Pons (tissue), 1 donor: Measurements from ENCODE around the gene KIAA1549.

Experiments
- DNase-seq: peaks from one replicate; pipeline ENCODE4 v3.0.0-alpha.2; 2016; ENCODE audit warnings: low spot score

The KIAA1549 gene

DNA sequence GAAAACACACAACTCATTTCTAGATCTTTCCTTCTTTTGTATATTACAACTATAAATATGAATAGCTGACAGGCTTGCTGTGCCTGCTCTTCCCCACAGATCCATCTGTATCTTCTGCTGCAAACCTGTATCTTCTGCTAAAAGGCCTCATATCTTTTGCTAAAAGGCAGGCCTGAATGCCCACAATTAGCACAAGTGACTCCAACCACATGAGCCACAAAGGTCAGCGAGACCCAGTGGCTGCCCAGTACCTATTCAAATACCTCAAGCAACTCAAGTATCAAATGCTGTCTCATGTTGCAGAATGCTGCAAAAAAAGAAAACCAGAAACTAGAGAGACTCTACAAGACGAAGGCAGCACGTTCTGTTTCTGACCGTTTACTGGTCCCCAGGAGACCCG is 128.7 kb downstream of the KIAA1549 start:
- DNase-seq: no peak

DNA sequence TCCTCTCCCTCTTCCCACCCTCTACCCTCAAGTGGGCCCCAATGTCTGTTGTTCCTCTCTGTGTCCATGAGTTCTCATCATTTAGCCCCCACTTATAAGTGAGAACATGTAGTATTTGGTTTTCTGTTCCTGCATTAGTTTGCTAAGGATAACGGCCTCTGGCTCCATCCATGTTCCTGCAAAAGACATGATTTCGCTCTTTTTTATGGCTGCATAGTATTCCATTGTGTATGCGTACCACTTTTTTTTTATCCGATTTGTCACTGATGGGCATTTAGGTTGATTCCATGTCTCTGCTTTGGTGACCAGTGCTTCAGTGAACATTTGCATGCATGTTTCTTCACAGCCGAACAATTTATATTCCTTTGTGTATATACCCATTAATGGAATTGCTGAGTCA is 131.5 kb downstream of the KIAA1549 start:
- DNase-seq: no peak

GRCh38 chr7:138848056-138848980 is 132.9 kb downstream of the KIAA1549 start:
- DNase-seq: no peak

GRCh38 chr7:138845711-138846110 is 135.5 kb downstream of the KIAA1549 start:
- no peak for DNase-seq

DNA sequence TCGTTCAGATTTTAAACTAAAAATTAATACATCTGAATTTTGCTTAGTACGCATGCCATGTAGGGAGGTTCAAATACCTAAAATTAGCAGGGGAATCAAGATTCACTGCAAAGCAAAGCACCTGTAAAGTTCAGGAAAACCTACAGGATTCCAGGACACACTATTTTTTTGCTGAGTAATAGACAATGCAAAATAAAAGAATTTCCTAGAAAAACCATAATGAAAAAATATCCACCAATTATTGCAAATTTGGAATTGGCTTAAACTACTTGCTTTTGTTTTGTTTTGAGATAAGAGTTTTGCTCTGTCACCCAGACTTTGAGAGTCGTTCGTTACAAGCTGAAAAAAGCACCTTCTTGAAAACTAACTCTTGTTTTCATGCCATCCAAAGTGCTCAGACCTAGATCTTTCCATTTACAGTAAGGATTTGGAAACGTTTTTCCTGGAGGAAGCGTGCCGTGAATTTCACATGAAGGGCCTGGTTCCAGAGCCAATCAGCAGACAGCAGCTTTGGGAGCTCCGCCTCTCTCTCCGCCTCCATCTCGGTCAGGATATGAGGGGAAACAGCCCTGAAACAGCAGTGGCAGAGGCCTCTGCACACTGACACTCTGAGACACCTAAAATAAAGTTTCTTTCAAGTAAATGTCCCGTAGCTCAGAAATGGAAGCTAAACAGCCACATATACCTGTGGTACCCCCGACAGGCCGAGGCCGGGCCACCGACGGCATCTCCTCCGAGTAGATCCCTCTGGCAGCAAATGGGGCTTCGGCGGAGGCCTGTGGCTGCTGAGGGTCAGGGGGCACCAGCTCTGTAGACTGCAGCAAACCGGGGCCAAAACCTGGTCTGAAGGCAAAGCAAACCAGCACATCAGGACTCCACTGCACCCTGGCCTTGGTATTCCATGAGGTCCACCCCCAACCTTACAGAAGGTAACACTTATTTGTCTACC is 137.3 kb downstream of the KIAA1549 start:
- DNase-seq: no peak

DNA sequence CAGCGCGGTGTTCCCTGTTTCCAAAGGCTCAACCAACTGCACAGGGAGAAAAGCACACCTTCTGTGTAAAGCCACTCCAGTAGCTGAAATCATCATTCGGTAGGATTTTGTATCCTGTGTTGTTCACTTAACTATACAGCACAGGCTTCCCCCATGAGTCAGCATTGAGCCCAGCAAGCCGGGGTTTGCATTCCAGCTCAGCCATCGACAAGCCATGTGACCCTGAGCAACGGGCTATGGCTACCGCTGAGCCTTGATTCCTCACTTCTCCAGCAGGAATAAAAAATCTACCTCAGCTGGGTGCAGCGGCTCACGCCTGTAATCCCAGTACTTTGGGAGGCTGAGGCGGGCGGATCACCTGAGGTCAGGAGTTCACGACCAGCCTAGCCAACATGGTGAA is 139.1 kb downstream of the KIAA1549 start:
- no peak for DNase-seq

DNA sequence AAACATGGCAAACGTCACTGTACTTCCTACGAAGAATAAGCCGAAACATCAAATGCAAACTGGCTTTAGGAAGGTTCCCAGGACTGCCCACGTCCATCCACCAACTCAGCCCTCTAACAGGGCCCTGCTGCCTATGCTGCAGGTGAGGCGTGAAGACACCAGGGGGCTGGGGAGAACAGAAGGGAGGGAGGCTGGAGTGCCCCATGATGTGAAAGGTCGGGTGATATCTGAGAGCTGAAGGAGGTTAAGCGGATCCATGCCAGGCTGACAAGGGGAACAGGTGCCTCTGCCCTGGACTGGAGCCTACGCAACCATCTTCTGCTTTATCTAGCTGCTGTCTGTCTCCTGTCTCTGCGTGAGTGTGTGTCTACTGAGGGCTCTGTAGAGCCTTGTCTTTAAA is 143.0 kb downstream of the KIAA1549 start:
- no peak for DNase-seq

- no peak for DNase-seq
These were observed 143.6 kb downstream of the KIAA1549 start for GRCh38 chr7:138837627-138838026.

GRCh38 chr7:138835087-138835486 is 146.1 kb downstream of the KIAA1549 start:
- DNase-seq: no peak

DNA sequence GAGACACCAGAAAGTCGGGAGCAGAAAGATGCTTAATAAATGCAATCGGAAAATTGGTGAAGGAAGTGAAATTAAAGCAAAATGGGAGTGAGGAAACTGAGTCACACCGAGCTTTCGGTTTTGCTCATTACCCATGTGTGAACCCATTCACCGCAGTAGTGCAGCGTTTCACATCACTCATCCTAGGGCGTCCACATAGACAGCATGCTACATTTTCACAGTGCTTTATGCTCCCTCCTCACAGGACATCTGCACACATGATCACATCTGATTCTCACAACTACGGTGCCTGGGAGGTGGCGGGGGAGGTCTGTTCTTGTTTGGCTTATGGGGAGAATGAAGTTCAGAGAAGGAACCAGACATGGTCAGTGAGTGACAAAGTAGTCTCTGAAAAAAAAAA is 146.6 kb downstream of the KIAA1549 start:
- no peak for DNase-seq

DNA sequence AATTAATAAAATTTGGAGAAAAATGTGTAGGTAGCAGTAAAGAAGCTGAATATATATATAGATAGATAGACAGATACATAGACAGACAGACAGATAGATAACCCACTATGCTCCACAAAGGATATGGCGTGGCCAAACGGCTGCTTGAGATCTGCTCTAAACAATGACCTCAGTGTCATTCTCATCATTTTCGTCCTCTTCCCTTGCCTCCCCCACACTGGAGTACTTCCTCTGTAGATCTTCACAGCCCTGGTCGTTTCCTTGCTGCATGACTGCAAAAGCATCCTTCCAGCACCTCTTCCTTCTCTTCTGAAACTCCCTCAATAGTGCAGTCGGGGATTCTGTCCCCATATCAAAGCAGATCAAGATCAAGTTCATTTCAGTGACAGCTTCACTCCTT is 147.6 kb downstream of the KIAA1549 start:
- DNase-seq: no peak

DNA sequence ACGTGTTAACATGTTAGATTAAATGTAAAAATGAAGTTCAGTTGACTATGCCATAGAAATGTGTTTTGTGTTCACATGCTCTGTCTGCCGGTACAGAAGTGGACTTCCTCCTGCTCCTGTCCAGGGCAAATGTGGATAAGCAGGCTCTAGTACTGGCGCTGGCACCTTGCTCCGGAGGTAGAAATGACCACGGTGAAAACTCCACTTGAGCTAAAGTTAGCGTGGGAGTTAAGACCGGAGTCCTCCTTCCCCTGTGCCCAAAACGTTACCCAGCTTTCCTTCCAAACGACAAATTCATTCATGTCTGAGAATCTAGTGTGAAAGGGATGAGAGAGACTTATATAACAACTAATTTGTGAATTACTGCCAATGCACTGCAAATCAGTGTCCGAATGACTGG is 148.2 kb downstream of the KIAA1549 start:
- DNase-seq: no peak

- DNase-seq: no peak
These were observed 151.9 kb downstream of the KIAA1549 start for GRCh38 chr7:138829335-138829734.

- no peak for DNase-seq
These were observed 152.9 kb downstream of the KIAA1549 start for GRCh38 chr7:138828302-138828701.

GRCh38 chr7:138825049-138825721 is 156.0 kb downstream of the KIAA1549 start:
- DNase-seq: no peak

- DNase-seq: no peak
These were observed 158.2 kb downstream of the KIAA1549 start for GRCh38 chr7:138822867-138823535.

DNA sequence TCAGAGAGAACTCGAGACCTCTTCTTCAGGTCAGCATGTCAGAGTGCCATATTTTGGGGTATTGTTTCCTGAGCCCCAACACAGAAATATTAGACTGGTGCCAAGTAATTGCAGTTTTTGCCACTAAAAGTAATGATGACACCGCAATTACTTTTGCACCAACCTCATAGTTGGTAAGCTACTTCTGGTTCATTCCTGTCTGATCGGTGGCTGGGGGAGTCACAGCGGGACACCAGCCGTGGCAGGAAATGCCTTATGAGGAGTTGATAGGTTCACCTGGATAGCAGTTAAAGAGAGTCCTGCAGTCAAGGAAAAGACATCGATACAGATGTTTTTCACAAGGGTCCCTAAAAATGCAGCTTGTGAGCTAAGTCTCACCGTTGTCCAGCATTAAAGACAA is 159.3 kb downstream of the KIAA1549 start:
- no peak for DNase-seq

DNA sequence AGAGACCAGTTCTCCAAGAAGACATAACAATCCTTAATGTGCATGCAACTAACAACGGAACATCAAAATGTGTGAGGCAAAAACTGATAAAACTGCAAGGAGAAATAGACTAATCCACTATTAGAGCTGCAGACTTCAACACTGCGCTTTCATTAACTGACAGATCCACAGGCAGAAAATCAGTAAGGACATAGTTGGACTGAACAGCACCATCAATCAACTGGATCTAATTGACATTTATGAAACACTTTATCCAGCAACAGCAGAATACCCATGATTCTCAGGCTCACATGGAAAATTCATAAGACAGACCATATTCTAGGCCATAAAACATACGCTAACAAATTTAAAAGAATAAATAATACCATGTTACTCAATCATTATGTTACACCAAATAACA is 161.6 kb downstream of the KIAA1549 start:
- no peak for DNase-seq

DNA sequence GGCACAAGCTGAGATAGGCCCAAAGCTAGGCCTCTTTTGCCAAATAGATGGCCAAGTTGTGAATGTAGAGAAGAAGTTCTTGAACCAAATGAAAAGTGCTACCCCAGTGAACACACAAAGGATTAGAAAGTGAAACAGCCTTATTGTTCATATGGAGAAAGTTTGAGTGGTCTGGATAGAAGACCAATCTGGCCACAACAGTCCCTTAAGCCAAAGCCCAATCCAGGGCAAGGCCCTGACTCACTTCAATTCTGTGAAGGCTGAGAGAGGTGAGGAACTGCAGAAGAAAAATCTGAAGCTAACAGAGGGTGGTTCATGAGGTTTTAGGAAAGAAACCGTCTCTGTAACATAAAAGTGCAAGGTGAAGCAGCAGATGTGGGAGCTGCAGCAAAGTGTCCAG is 164.5 kb downstream of the KIAA1549 start:
- DNase-seq: no peak

- DNase-seq: no peak
These were observed 166.3 kb downstream of the KIAA1549 start for GRCh38 chr7:138814816-138815332.

DNA sequence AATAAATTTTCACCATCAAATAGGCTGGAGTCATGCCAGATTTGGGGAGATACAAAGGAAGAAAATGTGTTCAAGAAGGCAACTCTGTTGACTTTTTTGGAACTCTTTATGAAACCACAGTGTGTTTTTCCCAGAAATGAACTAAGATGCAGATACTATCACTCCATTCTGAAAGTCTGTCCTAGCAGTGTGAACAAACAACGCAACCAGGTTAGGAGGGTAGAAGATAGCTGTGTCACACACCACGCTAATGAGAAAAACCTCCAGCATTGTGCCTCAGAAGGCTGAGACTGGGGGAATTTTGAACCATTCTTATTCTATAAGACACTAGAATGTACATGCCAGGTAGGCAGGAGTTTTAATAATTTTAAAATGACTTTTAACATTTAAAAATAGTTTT is 167.2 kb downstream of the KIAA1549 start:
- DNase-seq: no peak
